OCI-LY3 (cell line): ENCODE results near the gene CWF19L2.
"Not testable (repeated sequence)": the region's sequence is repeated elsewhere in the genome, so short reads cannot be mapped to it uniquely, and the experiment has no call there.

Experiments
- EZH2phosphoT487 ChIP-seq: fragments of 200-600 bp; shearing (Covaris generic); IDR thresholded peaks from 2 replicates; pipeline ENCODE4 v1.6.1; 2018; ENCODE audit warnings: antibody characterized with exemption, mixed run types, low read depth
- TF ChIP-seq, protein P1 (sequence below): fragments of 200-600, 300-600 bp; sonication (generic); IDR thresholded peaks from 2 replicates; pipeline ENCODE4 v1.5.1; 2014; ENCODE audit warnings: antibody characterized with exemption, low read length, low read depth

DNA sequence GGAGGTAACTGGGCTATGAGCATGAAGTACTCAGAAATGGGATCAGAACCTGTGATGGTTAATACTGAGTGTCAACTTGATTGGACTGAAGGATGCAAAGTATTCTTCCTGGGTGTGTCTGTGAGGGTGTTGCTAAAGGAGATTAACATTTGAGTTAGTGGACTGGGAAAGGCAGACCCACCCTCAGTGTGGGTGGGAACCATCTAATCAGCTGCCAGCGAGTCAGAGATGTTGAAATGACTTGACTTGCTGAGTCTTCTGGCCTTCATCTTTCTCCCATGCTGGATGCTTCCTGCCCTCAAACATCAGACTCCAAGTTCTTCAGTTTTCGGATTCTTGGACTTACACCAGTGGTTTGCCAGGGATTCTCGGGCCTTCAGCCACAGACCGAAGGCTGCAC, 66.9 kb downstream of the CWF19L2 start:
- TF ChIP-seq, protein P1, sequence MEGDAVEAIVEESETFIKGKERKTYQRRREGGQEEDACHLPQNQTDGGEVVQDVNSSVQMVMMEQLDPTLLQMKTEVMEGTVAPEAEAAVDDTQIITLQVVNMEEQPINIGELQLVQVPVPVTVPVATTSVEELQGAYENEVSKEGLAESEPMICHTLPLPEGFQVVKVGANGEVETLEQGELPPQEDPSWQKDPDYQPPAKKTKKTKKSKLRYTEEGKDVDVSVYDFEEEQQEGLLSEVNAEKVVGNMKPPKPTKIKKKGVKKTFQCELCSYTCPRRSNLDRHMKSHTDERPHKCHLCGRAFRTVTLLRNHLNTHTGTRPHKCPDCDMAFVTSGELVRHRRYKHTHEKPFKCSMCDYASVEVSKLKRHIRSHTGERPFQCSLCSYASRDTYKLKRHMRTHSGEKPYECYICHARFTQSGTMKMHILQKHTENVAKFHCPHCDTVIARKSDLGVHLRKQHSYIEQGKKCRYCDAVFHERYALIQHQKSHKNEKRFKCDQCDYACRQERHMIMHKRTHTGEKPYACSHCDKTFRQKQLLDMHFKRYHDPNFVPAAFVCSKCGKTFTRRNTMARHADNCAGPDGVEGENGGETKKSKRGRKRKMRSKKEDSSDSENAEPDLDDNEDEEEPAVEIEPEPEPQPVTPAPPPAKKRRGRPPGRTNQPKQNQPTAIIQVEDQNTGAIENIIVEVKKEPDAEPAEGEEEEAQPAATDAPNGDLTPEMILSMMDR: not testable (repeated sequence)
- TF ChIP-seq EZH2phosphoT487: not testable (repeated sequence)
